OCI-LY3 (cell line): ENCODE data around the gene SOSTDC1.

Experiments
- CTCF ChIP-seq: fragments of 200-600, 300-600 bp; sonication (generic); IDR thresholded peaks from 2 replicates; pipeline ENCODE4 v1.5.1; 2014; ENCODE audit warnings: antibody characterized with exemption, low read length, low read depth
- EZH2phosphoT487 ChIP-seq: fragments of 200-600 bp; shearing (Covaris generic); IDR thresholded peaks from 2 replicates; pipeline ENCODE4 v1.6.1; 2018; ENCODE audit warnings: antibody characterized with exemption, mixed run types, low read depth

- no peak for TF ChIP-seq CTCF
- no peak for TF ChIP-seq EZH2phosphoT487
Measured at GRCh38 chr7:16498122-16498521, 32.6 kb upstream of the SOSTDC1 start.
